ENCODE measurements around the gene LCAT.
A peak's percentile ranks its signal among the peaks of the same experiment; 100 is the strongest.
"Not testable (repeated sequence)": the region's sequence is repeated elsewhere in the genome, so short reads cannot be mapped to it uniquely, and the experiment has no call there.

LCAT gene

DNA sequence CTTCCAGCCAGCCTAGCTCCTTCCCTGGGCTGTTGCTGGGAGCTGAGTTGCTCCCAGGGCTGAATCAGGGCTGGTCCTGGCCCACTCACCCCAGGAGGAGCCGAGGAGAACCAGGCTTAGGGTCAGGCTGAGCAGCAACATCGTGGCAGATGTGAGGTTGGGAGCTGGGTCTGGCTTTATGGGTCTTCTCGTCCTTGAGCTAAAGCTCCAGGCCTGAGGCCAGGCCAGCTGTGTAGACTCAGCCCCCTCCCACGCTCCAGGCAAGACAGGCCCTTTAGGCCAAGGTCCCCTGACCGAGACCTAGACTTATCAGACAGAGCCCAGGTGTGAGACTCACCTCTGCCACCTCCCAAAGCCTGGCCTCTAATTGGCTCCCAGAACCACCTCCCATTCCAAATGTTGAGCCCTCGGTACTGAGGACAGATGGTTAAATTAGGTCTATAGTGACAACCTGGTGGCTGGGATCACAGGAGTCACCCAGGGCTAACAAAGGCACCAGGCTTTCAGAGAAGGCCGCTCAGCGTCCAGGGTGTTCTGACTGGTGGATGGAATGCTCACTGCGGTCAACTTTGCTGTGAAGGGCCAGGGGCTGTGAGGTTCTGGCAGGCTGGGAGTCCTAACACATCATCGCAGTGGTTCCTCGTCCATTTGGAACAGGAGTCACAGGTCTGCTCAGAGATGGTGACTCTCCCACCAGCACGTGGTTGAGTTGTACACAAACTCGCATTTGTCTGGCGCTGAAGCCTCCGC is 12.0 kb downstream of the LCAT start, which contains the start of gene CTRL:
Gene CTRL, minus strand, starts transcription at position 151 of the 750 bp plus-strand sequence. Its CDS starts 10 bp downstream, at position 141.
- DNase-seq = no peak

DNA sequence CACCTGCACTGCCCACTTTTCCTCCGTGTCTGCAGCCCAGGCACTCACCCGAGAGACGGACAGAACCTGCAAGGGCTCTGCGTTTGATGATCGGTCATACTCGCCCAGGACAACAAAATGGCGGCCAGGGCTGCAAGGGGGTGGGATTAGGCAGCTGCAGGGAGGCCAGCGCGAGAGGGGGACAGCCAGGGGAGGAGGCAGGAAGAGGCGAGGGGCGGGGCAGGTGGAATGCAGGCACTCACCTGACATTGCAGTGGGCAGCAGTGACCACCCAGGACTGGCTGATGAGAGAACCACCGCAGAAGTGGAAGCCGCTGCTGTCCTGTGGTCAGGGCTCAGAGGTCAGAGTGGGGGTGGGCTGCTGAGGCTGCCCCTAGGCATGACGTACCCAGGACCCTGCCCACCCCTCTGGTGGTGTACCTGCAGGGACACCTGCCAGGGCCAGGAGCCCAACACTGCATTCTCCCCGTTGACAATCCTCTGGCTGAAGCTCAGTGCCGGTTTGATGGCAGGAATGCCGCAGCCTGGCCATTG is 13.2 kb downstream of the LCAT start:
- no peak for DNase-seq

DNA sequence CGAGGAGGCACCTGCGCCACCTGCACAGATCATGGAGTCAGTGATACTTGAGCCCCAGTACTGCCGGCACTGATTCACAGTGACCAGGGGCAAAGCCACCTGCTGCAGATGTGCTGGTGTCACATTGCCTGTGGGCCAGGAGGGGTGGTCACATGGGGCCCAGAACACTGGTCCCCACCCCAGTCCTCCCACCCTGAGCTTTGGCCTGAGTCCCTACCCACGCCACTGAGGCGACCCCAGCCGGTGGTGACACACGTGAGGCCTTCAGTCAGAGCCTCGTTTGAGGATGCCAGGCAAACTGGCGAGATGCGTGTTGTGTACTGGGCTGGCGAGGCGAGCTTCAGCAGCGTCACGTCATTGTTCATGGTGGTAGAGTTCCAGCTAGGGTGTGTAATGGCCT is 13.7 kb downstream of the LCAT start:
- DNase-seq = no peak

DNA sequence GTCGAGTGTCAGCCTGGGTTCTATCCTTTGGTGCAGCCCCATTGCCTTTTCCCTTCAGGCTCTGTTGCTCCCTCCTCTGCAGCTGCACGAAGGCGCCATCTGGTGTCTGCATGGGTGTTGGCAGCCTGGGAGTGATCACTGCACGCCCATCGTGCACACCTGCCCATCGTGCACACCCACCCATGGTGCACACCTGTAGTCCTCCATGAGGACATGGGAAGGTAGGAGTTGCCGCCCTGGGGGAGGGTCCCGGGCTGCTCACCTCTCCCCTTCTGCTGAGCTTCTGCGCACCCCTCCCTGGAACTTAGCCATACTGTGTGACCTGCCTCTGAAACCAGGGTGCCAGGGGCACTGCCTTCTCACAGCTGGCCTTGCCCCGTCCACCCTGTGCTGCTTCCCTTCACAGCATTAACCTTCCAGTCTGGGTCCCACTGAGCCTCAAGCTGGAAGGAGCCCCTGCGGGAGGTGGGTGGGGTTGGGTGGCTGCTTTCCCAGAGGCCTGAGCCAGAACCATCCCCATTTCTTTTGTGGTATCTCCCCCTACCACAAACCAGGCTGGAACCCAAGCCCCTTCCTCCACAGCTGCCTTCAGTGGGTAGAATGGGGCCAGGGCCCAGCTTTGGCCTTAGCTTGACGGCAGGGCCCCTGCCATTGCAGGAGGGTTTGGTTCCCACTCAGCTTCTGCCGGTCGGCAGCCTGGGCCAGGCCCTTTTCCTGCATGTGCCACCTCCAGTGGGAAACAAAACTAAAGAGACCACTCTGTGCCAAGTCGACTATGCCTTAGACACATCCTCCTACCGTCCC is 15.2 kb downstream of the LCAT start:
- peak; percentile 2 for DNase-seq

DNA sequence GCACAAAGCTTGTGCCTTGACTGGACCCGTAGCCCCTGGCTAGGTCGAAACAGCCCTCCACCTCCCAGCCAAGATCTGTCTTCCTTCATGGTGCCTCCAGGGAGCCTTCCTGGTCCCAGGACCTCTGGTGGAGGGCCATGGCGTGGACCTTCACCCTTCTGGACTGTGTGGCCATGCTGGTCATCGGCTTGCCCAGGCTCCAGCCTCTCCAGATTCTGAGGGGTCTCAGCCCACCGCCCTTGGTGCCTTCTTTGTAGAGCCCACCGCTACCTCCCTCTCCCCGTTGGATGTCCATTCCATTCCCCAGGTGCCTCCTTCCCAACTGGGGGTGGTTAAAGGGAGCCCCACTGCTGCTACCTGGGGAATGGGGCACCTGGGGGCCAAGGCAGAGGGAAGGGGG is 15.8 kb downstream of the LCAT start:
- no peak for DNase-seq

DNA sequence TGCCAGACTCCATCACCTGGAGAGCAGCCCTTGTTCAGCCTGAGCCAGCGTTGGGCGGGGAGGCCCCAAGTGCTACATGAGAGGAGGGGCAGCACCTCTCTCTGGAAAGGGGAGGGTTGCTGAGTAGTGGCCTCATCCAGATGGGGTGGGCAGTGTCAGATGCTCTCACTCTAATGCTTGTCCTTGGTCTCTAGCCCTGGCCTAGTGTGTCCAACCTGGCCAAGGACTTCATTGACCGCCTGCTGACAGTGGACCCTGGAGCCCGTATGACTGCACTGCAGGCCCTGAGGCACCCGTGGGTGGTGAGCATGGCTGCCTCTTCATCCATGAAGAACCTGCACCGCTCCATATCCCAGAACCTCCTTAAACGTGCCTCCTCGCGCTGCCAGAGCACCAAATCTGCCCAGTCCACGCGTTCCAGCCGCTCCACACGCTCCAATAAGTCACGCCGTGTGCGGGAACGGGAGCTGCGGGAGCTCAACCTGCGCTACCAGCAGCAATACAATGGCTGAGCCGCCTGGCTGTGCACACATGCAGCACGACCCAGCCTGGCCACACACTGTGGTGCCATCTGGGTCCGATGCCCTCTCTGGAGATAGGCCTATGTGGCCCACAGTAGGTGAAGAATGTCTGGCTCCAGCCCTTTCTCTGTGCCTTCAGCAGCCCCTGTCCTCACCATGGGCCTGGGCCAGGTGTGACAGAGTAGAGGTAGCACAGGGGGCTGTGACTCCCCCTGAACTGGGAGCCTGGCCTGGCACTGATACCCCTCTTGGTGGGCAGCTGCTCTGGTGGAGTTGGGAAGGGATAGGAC is 16.6 kb downstream of the LCAT start:
- no peak for DNase-seq

DNA sequence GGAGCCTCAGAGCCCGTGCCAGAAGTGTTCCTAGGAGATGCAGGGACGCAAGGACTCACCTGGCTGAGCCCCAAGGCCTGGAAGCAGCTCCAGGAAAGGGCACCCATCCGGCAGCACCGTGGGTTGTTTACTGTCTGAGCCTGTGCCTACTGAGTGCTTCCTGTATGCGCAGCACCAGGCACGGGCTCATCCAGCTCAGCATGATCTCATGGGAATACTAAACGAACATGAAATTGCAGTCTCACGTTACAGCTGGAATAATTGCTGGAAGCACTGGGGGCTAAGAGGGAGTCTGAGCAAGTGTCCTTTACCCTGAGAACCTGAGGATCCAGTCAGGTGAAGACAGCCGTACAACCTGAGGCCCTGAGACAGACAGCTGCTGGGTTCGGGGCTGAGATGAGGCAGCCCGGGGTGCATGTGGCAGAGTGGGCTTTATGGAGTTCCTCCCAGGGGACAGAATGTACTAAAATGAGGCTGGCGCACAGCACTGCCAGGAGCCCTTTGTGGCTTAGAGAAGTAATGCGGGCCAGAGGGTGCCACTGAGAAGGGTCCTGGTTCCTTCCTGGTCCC is 17.7 kb downstream of the LCAT start:
- DNase-seq = no peak

DNA sequence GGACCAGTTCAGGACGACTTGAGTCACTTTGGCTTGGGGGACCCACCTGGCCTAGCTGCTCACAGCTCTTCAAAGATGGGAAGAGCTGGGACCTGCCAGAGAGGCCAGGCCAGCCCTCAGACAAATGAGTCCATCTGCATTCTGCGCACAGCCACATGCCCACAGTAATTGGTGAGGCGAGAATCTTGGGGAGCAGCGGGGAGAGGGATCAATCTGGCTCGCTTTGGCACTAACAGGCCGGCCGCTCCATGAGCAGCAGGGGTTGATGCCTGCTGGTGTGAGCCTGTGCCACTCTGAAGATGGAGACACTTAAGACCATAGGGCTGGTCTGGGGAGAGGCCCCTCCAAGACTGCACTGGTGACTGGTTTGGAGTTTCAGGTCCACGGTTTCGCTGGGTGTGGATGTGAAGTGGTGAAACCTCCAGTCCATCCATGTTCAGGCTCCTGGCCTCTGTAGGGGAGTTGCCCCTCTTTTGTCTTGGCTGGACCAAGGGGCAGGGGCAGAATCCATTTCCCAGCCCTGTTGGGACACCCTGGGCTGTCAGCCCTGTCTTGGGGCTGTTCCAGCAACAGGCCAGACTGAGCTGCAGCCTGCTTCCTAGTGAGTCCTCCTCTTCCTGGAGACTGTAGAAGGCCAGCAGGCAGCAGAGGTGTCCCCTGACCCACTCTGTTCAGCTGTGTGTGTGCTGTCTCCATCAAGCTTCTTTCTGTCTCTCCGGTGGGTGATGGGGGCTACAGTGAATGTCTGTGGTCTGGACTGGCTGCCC is 19.6 kb downstream of the LCAT start:
- no peak for DNase-seq

DNA sequence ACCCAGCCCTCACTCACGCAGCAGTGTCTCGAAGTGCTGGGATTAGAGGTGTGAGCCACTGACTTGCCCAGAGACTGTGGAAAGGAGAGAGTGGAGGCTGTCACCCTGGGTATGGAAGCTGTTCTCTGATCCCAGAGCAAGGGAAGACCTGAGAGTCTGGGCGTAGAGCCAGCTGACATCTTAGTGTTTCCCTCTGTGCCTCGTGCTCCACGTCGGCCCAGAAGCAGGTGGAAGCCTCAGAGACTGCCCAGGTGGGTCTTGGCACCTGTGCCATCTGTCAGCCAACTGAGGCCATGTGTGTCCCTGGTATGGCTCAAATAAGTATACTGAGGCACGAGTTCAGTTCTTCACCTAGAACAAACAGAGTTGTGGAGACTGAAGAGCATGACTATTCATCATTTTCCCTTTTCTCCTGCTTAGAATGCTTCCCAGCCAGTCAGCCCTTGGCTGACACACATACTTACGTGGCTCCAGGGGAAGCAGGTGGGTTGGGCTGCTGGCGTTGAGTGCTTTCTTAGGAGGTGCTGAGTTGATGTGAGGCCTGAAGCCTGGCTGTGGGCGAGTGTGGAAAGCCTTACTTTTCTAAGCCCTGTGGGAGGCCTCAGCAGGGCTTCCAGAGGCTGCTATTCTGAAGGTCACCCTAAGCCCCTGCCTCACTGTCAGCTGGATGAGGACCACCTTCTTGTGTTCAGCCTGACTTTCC is 20.4 kb downstream of the LCAT start:
- no peak for DNase-seq

DNA sequence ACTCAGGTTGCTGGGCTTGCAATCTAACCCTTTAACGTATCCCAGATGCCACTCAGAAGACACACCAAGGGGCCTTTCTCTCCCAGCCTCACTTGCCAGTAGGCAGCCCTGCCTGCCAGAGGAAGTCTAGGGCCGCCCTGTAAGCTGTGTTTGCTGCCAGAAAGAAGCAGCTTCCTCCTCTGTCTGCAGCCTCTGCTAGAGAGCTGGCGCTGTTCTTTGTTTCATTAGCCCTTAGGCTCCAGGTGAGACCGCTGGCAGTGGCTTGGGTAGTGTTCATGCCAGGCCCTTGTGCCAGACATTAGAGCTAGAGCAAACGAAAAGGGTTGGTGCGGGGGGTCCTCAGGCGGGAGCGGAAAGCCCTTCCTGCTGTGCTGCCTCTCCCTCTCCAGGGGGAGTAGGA is 21.2 kb downstream of the LCAT start:
- DNase-seq = no peak

DNA sequence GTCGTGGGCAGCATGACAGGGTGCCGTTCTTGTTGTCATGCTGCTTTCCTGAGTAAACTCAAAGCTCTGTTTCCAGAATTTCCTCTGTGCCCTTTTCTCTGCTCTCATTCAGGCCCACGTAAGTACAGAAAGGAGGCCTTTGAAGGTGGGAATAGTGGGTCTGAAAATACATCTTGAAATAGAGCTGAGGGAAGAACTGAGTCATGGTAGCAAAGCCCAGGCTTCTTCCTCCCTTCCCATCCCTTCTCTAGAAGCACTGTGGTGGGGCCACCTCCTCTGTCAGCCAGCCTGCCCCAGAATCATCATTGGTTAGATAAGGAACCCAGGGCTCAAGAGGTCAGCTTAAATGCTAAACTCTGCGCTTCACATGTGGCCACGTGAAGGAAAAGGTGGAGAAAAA is 21.7 kb downstream of the LCAT start:
- DNase-seq = no peak

DNA sequence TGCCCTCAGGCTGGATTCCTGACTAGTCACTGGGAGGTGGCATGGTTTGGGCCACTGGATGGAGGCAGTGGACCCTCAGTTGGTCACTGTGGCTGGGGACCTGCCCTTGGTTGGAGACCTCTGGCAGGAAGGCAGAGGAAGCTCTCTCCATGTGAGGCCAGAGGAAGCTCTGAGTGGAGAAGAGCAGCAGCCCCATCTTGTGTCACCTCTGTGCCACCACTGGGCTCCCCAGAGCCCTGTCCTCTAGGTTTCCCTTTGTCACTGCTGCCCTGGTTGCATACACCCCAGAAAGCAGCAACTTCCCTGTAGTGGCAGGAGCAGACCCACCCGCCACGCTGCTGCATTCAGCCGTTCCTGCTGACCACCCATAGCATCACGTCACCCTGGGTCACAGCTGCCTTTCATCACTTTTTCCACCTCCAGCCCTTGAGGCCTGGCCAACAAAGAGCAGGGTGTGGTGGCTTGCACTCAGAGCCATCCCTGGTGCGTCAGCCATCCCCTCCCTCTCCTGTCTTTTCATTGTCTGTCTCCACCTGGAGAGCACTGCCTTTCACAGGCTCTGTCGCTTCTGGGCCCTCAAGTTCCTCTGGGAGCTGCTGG is 24.2 kb downstream of the LCAT start:
- DNase-seq = peak; percentile 1

DNA sequence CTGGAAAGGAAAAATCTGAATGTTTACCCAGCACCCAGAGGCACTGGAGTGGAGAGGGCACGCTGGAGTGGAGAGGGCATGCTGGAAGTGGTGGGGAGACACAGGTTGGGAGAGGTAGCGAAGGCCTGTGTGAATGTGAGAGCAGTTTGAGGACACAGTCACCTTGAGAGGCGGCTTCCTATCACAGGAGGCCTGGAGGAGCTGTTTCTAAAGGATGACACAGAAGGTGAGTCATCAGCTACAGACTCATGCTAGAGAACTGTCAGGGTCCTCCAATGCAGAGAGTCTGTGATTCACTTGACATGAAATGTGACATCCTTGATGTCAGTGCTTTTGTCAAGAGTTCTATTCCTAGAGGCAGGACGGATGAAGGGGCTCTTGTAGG is 26.1 kb downstream of the LCAT start:
- no peak for DNase-seq

DNA sequence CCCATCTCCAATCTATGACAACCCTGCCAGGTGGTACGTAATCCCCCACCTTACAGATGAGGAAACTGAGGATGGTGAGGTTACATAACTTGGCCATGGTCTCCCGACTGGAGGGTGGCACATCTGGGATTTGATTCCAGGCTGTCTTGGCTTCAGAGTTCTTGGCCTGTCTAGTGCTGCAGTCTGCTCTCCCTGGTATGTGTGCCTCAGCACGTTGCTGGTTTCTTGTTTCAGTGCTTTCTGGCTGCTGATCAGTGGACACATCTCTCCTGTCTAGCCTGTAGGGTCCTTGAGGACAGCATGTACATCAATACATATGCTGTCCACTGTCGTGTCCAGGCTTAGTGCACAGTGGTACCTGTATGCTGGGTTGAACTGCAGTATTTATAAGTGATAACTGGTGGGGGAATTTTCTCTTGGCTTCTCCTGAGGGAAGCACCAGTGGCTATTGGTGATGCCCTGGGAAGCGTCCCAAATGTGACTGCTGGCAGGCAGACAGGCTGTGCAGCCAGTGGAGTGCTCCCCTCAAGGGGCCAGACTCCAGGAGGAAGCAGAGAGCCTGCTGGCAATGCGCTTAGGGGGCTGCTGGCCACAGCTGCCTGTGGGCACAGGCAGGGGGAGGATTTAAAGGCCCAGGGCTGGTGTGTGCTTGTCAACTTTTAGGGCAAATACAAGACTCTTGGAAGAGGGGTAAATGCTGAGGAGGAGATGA is 26.6 kb downstream of the LCAT start:
- DNase-seq = no peak

DNA sequence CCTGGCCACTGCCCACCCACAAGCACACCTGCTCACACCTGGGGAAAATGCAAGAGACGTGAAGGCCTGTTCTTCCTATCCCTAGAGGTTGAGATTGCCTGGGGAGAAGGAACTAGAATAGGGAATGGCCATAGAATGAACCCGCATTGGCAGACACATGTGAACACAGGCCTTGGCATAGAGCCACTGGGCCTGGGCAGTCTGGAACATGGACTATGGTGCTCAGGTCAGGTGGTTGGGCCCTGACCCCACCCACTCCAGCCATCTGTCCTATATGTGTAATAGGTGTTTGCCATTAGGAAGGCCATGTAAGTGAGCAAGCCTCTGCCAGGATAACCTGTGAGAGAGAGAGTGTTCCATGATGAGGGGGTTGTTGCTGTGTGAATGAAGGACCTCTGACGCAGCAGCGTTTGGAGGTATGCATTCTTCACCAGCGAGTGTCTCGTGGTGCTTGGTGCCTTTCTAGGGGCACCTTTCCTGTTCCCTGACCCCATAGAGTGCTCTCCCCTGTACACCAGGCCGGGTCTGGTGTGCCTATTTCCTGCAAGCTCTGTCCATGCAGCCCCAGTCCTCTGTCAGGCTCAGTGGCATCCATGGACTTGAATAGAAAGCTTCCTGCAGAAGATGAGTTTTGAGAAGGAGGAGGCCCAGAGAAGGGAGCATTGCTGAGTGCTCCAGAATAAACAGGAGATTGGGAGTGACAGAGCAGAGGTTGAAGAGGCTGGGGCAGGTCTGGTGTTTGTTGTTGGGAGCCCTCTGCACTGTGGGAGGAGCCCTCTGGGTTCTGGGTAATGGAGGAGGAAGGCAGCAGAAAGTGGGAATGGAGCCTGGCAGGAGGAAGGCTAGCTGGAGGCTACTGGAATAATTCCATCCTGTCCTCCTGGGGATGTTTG is 27.8 kb downstream of the LCAT start:
- no peak for DNase-seq

DNA sequence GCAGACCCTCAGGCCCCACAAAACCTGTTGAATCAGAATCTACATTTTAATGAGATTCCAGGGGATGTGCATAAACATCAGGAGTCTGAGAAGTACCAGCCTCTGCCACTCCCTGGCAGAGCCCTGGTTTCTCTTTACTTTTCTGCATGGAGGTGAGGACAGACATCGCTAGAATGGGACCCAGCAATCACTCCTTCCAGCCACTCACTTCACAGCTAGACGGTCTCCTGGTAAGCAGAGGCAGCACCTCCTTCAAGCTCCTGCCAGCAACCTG is 28.5 kb downstream of the LCAT start:
- DNase-seq = not testable (repeated sequence)

DNA sequence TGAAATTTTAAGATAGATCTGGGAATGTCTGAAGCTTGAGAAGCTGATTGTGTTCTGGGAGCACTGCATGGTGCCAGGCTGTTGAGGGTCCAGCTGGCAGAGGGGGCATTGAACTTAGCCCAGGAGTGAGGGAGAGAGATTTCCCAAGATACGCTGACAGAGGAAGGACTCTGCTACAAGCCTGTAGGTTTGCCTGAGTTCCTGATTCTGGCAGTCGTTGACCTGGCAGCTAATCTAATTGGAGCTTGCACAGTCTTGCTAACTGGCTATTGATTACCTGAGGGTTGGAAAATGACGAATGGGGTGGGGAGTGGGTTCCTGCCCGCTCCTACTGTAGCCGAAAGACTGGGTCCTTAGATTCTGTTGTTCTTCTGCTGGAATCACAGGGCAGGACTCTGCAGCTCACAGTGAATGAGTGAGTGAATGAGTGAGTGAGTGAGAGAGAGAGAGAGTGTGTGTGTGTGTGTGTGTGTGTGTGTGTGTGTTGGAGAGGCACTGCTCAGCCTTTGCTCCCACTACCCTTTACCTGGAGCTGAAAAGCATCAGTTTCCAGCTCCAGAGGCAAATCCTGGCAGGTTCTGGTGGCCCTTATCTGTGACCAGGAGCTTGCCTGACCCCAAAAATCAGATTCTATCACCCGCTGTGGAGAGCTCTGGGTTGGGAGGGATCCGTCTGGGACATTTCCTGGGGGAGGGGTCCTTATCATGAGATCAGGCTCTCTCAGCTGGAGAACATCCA is 29.0 kb downstream of the LCAT start:
- DNase-seq = no peak

DNA sequence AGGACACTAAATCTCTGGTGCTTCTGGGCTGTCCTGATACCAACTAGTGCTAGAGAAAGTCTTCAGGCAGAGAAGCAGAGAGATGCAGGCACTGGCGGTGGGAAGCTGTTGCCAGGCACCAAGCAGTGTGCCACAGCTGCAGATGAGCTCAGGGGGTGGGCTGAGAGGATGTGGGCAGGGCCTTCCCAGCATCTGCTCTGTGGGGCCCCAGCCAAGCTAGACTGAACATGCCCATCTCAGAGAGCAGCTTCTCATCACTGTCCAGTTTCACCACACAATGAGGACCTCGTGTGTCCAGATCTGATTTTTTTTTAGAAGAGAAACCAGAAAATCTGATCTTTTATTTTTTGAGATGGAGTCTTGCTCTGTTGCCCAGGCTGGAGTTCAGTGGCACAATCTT is 33.8 kb downstream of the LCAT start:
- DNase-seq = no peak

Measured in GDM1 (cell line).